ENCODE data around the gene PCDH15. TPM values are rescaled to one million over a fixed set of nuclear protein-coding genes. Genes with fewer than 3 reads are reported as not detected.

Gene PCDH15
- not detected for total RNA-seq
- not detected for polyA plus RNA-seq

GRCh38 chr10:54800741-54801421 is at the start of gene PCDH15:
Gene PCDH15, minus strand, starts transcription at chr10:54801231. Its CDS starts 136,969 bp downstream, at chr10:54664262.
- no peaks in the 10 kb centered on the region for H3K27me3 ChIP-seq (ENCODE audit: insufficient read depth, low read length, poor library complexity, severe bottlenecking)
- POLR2A ChIA-PET = no interaction called here
- H3K27ac Mint-ChIP-seq = no peak within 1 kb of the TSS
- H3K36me3 Mint-ChIP-seq = no peaks in the 10 kb centered on the region
- peaks cover 1 to 35% (median 15%) of the 10 kb centered on the region in 5 donors for H3K9me3 Mint-ChIP-seq
- no peaks in the 10 kb centered on the region for H3K9me3 ChIP-seq (ENCODE audit: low read length)
- no peaks in the 10 kb centered on the region for H3K36me3 ChIP-seq (ENCODE audit: insufficient read depth, low read length)
- H3K4me3 Mint-ChIP-seq = no peak within 1 kb of the TSS
- DNase-seq = no peak
- H3K27ac ChIP-seq (ENCODE audit: low read depth, low read length) = no peak within 1 kb of the TSS
- no peaks in the 10 kb centered on the region for H3K4me1 Mint-ChIP-seq
- CTCF ChIA-PET = no interaction called here
- no peak within 1 kb of the TSS for H3K4me3 ChIP-seq (ENCODE audit: low read length)
- H3K4me1 ChIP-seq (ENCODE audit: insufficient read depth, low read length) = no peaks in the 10 kb centered on the region
- no peaks in the 10 kb centered on the region for H3K27me3 Mint-ChIP-seq

GRCh38 chr10:54843932-54844331 is 42.9 kb upstream of the PCDH15 start:
- no peak overlapping the region for H3K4me3 Mint-ChIP-seq
- no peaks in the 10 kb centered on the region for H3K27me3 ChIP-seq (ENCODE audit: insufficient read depth, low read length, poor library complexity, severe bottlenecking)
- H3K4me1 ChIP-seq (ENCODE audit: insufficient read depth, low read length) = no peaks in the 10 kb centered on the region
- H3K9me3 ChIP-seq (ENCODE audit: low read length) = no peaks in the 10 kb centered on the region
- ChIA-PET POLR2A (no interaction called here), CTCF (no interaction called here)
- no peaks in the 10 kb centered on the region for H3K36me3 Mint-ChIP-seq
- no peaks in the 10 kb centered on the region for H3K4me1 Mint-ChIP-seq
- H3K36me3 ChIP-seq (ENCODE audit: insufficient read depth, low read length) = no peaks in the 10 kb centered on the region
- H3K27ac ChIP-seq (ENCODE audit: low read depth, low read length) = no peak overlapping the region
- no peak overlapping the region for H3K4me3 ChIP-seq (ENCODE audit: low read length)
- H3K9me3 Mint-ChIP-seq = peaks cover 2 to 31% (median 8%) of the 10 kb centered on the region in 5 donors
- H3K27ac Mint-ChIP-seq = no peak overlapping the region
- DNase-seq = no peak
- H3K27me3 Mint-ChIP-seq = no peaks in the 10 kb centered on the region

GRCh38 chr10:54843085-54843646 is 42.1 kb upstream of the PCDH15 start:
- no peaks in the 10 kb centered on the region for H3K27me3 Mint-ChIP-seq
- no peaks in the 10 kb centered on the region for H3K36me3 Mint-ChIP-seq
- no peak overlapping the region for H3K27ac ChIP-seq (ENCODE audit: low read depth, low read length)
- H3K4me1 Mint-ChIP-seq = no peaks in the 10 kb centered on the region
- H3K9me3 ChIP-seq (ENCODE audit: low read length) = no peaks in the 10 kb centered on the region
- H3K4me3 Mint-ChIP-seq = no peak overlapping the region
- H3K27ac Mint-ChIP-seq = no peak overlapping the region
- CTCF ChIA-PET = no interaction called here
- no peaks in the 10 kb centered on the region for H3K27me3 ChIP-seq (ENCODE audit: insufficient read depth, low read length, poor library complexity, severe bottlenecking)
- peaks cover 4 to 29% (median 8%) of the 10 kb centered on the region in 5 donors for H3K9me3 Mint-ChIP-seq
- H3K4me3 ChIP-seq (ENCODE audit: low read length) = no peak overlapping the region
- DNase-seq = no peak
- H3K36me3 ChIP-seq (ENCODE audit: insufficient read depth, low read length) = no peaks in the 10 kb centered on the region
- POLR2A ChIA-PET = no interaction called here
- H3K4me1 ChIP-seq (ENCODE audit: insufficient read depth, low read length) = no peaks in the 10 kb centered on the region

- Mint-ChIP-seq H3K4me3 (no peak overlapping the region), H3K27ac (no peak overlapping the region), H3K4me1 (no peaks in the 10 kb centered on the region), H3K36me3 (no peaks in the 10 kb centered on the region), H3K9me3 (peaks cover 3 to 27% (median 11%) of the 10 kb centered on the region in 5 donors), H3K27me3 (no peaks in the 10 kb centered on the region)
- H3K27me3 ChIP-seq (ENCODE audit: insufficient read depth, low read length, poor library complexity, severe bottlenecking) = no peaks in the 10 kb centered on the region
- POLR2A ChIA-PET = no interaction called here
- H3K4me1 ChIP-seq (ENCODE audit: insufficient read depth, low read length) = no peaks in the 10 kb centered on the region
- DNase-seq = no peak
- no peak overlapping the region for H3K4me3 ChIP-seq (ENCODE audit: low read length)
- H3K9me3 ChIP-seq (ENCODE audit: low read length) = no peaks in the 10 kb centered on the region
- no peaks in the 10 kb centered on the region for H3K36me3 ChIP-seq (ENCODE audit: insufficient read depth, low read length)
- CTCF ChIA-PET = no interaction called here
- H3K27ac ChIP-seq (ENCODE audit: low read depth, low read length) = no peak overlapping the region
Measured at GRCh38 chr10:54837479-54837878, 36.4 kb upstream of the PCDH15 start.

- DNase-seq = no peak
- H3K36me3 Mint-ChIP-seq = no peaks in the 10 kb centered on the region
- Histone ChIP-seq H3K27me3 (ENCODE audit: insufficient read depth, low read length, poor library complexity, severe bottlenecking) (no peaks in the 10 kb centered on the region), H3K9me3 (ENCODE audit: low read length) (no peaks in the 10 kb centered on the region), H3K4me3 (ENCODE audit: low read length) (no peak overlapping the region), H3K27ac (ENCODE audit: low read depth, low read length) (no peak overlapping the region), H3K36me3 (ENCODE audit: insufficient read depth, low read length) (no peaks in the 10 kb centered on the region), H3K4me1 (ENCODE audit: insufficient read depth, low read length) (no peaks in the 10 kb centered on the region)
- H3K9me3 Mint-ChIP-seq = peaks cover 3 to 19% (median 9%) of the 10 kb centered on the region in 5 donors
- no peaks in the 10 kb centered on the region for H3K4me1 Mint-ChIP-seq
- ChIA-PET CTCF (no interaction called here), POLR2A (no interaction called here)
- no peak overlapping the region for H3K27ac Mint-ChIP-seq
- no peaks in the 10 kb centered on the region for H3K27me3 Mint-ChIP-seq
- H3K4me3 Mint-ChIP-seq = no peak overlapping the region
Measured at GRCh38 chr10:54833029-54833428, 32.0 kb upstream of the PCDH15 start.

- DNase-seq = no peak
- H3K4me1 Mint-ChIP-seq = no peaks in the 10 kb centered on the region
- no peaks in the 10 kb centered on the region for H3K27me3 ChIP-seq (ENCODE audit: insufficient read depth, low read length, poor library complexity, severe bottlenecking)
- H3K4me3 ChIP-seq (ENCODE audit: low read length) = no peak overlapping the region
- ChIA-PET CTCF (no interaction called here), POLR2A (no interaction called here)
- no peaks in the 10 kb centered on the region for H3K36me3 Mint-ChIP-seq
- H3K27ac Mint-ChIP-seq = no peak overlapping the region
- no peak overlapping the region for H3K27ac ChIP-seq (ENCODE audit: low read depth, low read length)
- H3K36me3 ChIP-seq (ENCODE audit: insufficient read depth, low read length) = no peaks in the 10 kb centered on the region
- H3K9me3 Mint-ChIP-seq = peaks cover 1 to 27% (median 12%) of the 10 kb centered on the region in 5 donors
- no peaks in the 10 kb centered on the region for H3K4me1 ChIP-seq (ENCODE audit: insufficient read depth, low read length)
- H3K4me3 Mint-ChIP-seq = no peak overlapping the region
- no peaks in the 10 kb centered on the region for H3K9me3 ChIP-seq (ENCODE audit: low read length)
- H3K27me3 Mint-ChIP-seq = no peaks in the 10 kb centered on the region
Measured at GRCh38 chr10:54826994-54827560, 26.0 kb upstream of the PCDH15 start.

GRCh38 chr10:54815583-54815982 is 14.6 kb upstream of the PCDH15 start:
- Histone ChIP-seq H3K4me3 (ENCODE audit: low read length) (no peak overlapping the region), H3K27me3 (ENCODE audit: insufficient read depth, low read length, poor library complexity, severe bottlenecking) (no peaks in the 10 kb centered on the region), H3K9me3 (ENCODE audit: low read length) (no peaks in the 10 kb centered on the region), H3K36me3 (ENCODE audit: insufficient read depth, low read length) (no peaks in the 10 kb centered on the region), H3K27ac (ENCODE audit: low read depth, low read length) (no peak overlapping the region), H3K4me1 (ENCODE audit: insufficient read depth, low read length) (no peaks in the 10 kb centered on the region)
- ChIA-PET POLR2A (no interaction called here), CTCF (no interaction called here)
- Mint-ChIP-seq H3K36me3 (no peaks in the 10 kb centered on the region), H3K27ac (no peak overlapping the region), H3K9me3 (peaks cover 2 to 41% (median 10%) of the 10 kb centered on the region in 5 donors), H3K4me3 (no peak overlapping the region), H3K4me1 (no peaks in the 10 kb centered on the region), H3K27me3 (no peaks in the 10 kb centered on the region)
- DNase-seq = no peak

GRCh38 chr10:54808186-54808935 is 7.3 kb upstream of the PCDH15 start:
- Mint-ChIP-seq H3K27me3 (no peaks in the 10 kb centered on the region), H3K36me3 (no peaks in the 10 kb centered on the region), H3K4me3 (no peak overlapping the region), H3K27ac (no peak overlapping the region), H3K9me3 (peaks cover 2 to 18% (median 12%) of the 10 kb centered on the region in 5 donors), H3K4me1 (no peaks in the 10 kb centered on the region)
- H3K4me3 ChIP-seq (ENCODE audit: low read length) = no peak overlapping the region
- H3K4me1 ChIP-seq (ENCODE audit: insufficient read depth, low read length) = no peaks in the 10 kb centered on the region
- POLR2A ChIA-PET = no interaction called here
- no peaks in the 10 kb centered on the region for H3K9me3 ChIP-seq (ENCODE audit: low read length)
- no peaks in the 10 kb centered on the region for H3K27me3 ChIP-seq (ENCODE audit: insufficient read depth, low read length, poor library complexity, severe bottlenecking)
- no peaks in the 10 kb centered on the region for H3K36me3 ChIP-seq (ENCODE audit: insufficient read depth, low read length)
- no peak overlapping the region for H3K27ac ChIP-seq (ENCODE audit: low read depth, low read length)
- no peak for DNase-seq
- CTCF ChIA-PET = no interaction called here

Data from CD8-positive, alpha-beta memory T cell (primary cell).